KMS-11 (cell line): Measurements from ENCODE around the gene TICAM1.

ENCODE experiments used
- H2AFZ ChIP-seq: fragments of 200-600 bp; sonication (generic); 2 replicates; pipeline ENCODE4 v1.6.1; 2016; ENCODE audit warnings: antibody characterized with exemption, mixed run types, low read depth
- H3K27ac ChIP-seq: fragments of 200-600 bp; sonication (generic); 2 replicates; pipeline ENCODE4 v1.6.1; 2016; ENCODE audit warnings: mild to moderate bottlenecking, mixed run types
- H3K27me3 ChIP-seq: fragments of 200-600 bp; sonication (generic); 2 replicates; pipeline ENCODE4 v1.6.1; 2017; ENCODE audit warnings: mild to moderate bottlenecking, low read depth, mixed run types, moderate library complexity; ENCODE audit not compliant: insufficient read depth
- H3K36me3 ChIP-seq: fragments of 200-600 bp; sonication (generic); 2 replicates; pipeline ENCODE4 v1.6.1; 2017; ENCODE audit warnings: mild to moderate bottlenecking, mixed run types; ENCODE audit not compliant: insufficient read depth
- H3K4me1 ChIP-seq: fragments of 200-600 bp; sonication (generic); 2 replicates; pipeline ENCODE4 v1.6.1; 2016; ENCODE audit warnings: mild to moderate bottlenecking, low read depth, mixed run types; ENCODE audit not compliant: poor library complexity, severe bottlenecking
- H3K4me2 ChIP-seq: fragments of 200-600 bp; sonication (generic); 2 replicates; pipeline ENCODE4 v1.7.0; 2016; ENCODE audit warnings: mild to moderate bottlenecking, mixed run types
- H3K4me3 ChIP-seq: fragments of 200-600 bp; sonication (generic); IDR thresholded peaks from 2 replicates; pipeline ENCODE4 v1.6.1; 2017; ENCODE audit warnings: low read depth, low read length, mixed read lengths; ENCODE audit not compliant: insufficient read depth
- H3K79me2 ChIP-seq: fragments of 200-600 bp; sonication (generic); 2 replicates; pipeline ENCODE4 v1.6.1; 2016; ENCODE audit warnings: low read depth, mixed run types; ENCODE audit not compliant: insufficient read depth
- H3K9ac ChIP-seq: fragments of 200-600 bp; sonication (generic); 2 replicates; pipeline ENCODE4 v1.6.1; 2016; ENCODE audit warnings: mild to moderate bottlenecking, mixed run types
- H4K20me1 ChIP-seq: fragments of 200-600 bp; sonication (generic); 2 replicates; pipeline ENCODE4 v1.6.1; 2016; ENCODE audit warnings: mild to moderate bottlenecking, mixed run types; ENCODE audit not compliant: insufficient read depth
- TF ChIP-seq, protein P1 (sequence below): fragments of 200-600 bp; sonication (generic); conservative IDR thresholded peaks from 2 replicates; pipeline ENCODE4 v1.6.1; 2017; ENCODE audit warnings: low read depth, mild to moderate bottlenecking, antibody characterized with exemption, low read length, moderate library complexity, mixed read lengths

The TICAM1 gene

DNA sequence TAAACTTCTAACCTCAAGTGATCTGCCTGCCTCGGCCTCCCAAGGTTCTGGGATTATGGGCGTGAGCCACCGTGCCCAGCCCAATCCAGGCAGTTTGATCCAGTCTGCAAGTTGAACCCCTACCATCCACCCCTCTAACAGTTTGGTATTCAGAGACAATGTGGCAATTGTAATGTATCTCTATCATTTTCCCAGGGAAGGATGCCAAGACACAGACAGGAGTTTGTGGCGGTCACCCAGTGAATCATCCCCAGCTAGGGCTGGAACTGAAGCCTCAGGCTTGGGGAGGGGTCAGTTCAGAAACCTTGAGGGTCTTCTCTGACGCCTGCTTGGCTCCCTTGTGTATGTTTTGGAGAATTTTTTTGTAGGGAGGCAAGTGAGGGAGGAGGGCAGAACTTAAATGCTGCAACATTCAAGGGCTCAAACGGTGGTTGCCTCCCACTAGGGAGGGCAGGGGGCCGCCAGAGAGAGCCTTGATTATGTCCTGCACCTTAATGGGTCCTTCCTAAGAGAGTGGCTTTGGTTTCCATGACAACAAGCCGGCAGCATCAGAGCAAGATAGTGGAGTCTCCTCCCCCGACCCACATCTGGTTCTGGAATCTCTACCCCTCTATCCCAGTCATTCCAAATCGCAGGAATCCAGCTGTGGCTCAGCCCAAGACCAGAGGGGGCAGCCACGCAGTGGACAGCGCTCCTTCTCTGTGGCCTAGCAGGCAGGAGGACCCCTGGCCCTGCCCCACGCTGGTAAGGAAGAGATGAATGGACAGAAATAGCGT lies 54.9 kb downstream of the TICAM1 start:
- no peak overlapping the region for H3K4me2 ChIP-seq
- H4K20me1 ChIP-seq: no peaks in the 10 kb centered on the region
- TF ChIP-seq, protein P1, sequence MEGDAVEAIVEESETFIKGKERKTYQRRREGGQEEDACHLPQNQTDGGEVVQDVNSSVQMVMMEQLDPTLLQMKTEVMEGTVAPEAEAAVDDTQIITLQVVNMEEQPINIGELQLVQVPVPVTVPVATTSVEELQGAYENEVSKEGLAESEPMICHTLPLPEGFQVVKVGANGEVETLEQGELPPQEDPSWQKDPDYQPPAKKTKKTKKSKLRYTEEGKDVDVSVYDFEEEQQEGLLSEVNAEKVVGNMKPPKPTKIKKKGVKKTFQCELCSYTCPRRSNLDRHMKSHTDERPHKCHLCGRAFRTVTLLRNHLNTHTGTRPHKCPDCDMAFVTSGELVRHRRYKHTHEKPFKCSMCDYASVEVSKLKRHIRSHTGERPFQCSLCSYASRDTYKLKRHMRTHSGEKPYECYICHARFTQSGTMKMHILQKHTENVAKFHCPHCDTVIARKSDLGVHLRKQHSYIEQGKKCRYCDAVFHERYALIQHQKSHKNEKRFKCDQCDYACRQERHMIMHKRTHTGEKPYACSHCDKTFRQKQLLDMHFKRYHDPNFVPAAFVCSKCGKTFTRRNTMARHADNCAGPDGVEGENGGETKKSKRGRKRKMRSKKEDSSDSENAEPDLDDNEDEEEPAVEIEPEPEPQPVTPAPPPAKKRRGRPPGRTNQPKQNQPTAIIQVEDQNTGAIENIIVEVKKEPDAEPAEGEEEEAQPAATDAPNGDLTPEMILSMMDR: no peak
- no peak overlapping the region for H2AFZ ChIP-seq
- H3K9ac ChIP-seq: no peak overlapping the region
- peaks cover 89% of the 10 kb centered on the region for H3K27me3 ChIP-seq
- no peaks in the 10 kb centered on the region for H3K4me1 ChIP-seq
- no peaks in the 10 kb centered on the region for H3K79me2 ChIP-seq
- H3K36me3 ChIP-seq: no peaks in the 10 kb centered on the region
- H3K4me3 ChIP-seq: no peak overlapping the region
- H3K27ac ChIP-seq: no peak overlapping the region

DNA sequence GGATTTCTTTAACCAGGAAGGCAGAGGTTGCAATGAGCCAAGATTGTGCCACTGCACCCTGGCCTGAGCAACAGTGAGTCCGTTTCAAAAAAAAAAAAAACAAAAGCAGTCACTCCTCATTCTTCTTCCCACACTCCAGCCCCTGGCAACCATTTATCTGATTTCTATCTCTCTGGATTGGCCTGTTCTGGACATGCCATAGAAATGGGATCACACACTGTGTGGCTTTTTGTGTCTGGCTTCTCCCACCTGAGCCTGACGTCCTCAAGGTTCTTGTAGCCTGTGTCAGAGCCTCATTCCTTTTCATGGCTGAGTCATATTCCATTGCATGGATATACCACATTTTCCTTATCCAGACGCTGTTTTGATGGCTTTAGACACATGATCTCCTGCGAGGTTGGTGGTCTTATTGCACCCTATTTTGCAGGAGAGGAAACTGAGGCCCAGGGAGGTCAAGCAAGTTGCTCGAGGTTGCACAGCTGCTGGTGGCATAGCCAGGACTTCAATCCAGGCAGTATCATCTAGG lies 55.8 kb downstream of the TICAM1 start:
- Histone ChIP-seq H3K27ac (no peak overlapping the region), H3K9ac (no peak overlapping the region), H3K36me3 (no peaks in the 10 kb centered on the region), H3K27me3 (peaks cover 82% of the 10 kb centered on the region), H2AFZ (no peak overlapping the region), H3K79me2 (no peaks in the 10 kb centered on the region), H3K4me2 (no peak overlapping the region), H4K20me1 (no peaks in the 10 kb centered on the region), H3K4me1 (no peaks in the 10 kb centered on the region), H3K4me3 (no peak overlapping the region)
- TF ChIP-seq, protein P1: no peak

DNA sequence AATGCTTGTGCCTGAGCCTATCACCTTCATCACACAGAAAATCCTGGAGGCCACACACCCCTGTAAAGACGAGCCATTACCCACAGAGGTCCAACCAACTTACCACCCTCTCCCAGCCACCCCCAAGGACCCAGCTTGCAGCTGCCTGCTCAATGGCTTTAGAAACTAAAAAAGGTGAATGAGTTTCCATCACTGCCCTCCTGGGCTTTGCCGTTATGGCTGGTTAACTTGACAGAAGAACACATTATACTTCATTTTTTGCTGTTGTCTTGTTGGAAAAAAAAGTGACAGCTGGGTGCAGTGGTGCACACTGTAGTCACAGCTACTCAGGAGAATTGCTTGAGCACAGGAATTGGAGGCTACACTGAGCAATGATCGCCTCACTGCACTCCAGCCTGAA lies 57.4 kb downstream of the TICAM1 start:
- H3K27me3 ChIP-seq: peaks cover 72% of the 10 kb centered on the region
- TF ChIP-seq, protein P1: no peak
- H3K79me2 ChIP-seq: no peaks in the 10 kb centered on the region
- H3K27ac ChIP-seq: no peak overlapping the region
- H3K4me1 ChIP-seq: no peaks in the 10 kb centered on the region
- H3K9ac ChIP-seq: no peak overlapping the region
- no peak overlapping the region for H3K4me2 ChIP-seq
- H4K20me1 ChIP-seq: no peaks in the 10 kb centered on the region
- H2AFZ ChIP-seq: no peak overlapping the region
- H3K36me3 ChIP-seq: no peaks in the 10 kb centered on the region
- no peak overlapping the region for H3K4me3 ChIP-seq

DNA sequence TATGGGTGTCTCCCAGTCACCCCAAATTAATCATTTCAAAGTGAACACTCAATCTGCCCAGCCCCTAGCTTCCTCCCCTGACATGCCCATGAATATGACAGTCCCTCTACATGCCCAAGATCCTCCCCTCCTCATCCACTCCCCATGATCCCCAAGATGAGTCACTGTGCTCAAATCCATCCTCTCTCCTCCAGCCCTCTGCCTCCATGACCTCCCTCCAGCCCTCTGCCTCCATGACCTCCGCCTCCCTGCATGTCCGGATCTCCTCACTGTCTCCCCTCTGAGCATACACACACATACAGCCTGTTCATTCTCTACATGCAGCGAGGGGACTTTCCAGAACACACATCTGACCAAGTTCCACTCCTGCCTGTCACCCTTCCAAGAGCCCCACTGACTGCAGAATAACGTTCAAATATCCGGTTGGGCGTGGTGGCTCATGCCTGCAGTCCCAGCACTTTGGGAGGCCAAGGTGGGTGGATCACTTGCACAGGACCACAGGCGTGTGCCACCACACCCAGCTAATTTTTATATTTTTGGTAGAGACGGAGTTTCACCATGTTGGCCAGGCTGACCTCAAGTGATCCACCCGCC lies 58.4 kb downstream of the TICAM1 start:
- Histone ChIP-seq H3K27ac (no peak overlapping the region), H3K9ac (no peak overlapping the region), H3K4me2 (no peak overlapping the region), H2AFZ (no peak overlapping the region), H4K20me1 (no peaks in the 10 kb centered on the region), H3K4me3 (no peak overlapping the region), H3K79me2 (no peaks in the 10 kb centered on the region), H3K27me3 (peaks cover 62% of the 10 kb centered on the region), H3K4me1 (no peaks in the 10 kb centered on the region), H3K36me3 (no peaks in the 10 kb centered on the region)
- TF ChIP-seq, protein P1: no peak
